Ammon's horn (tissue), 1 donor: Measurements from ENCODE around the gene CADPS2.
A peak's percentile ranks its signal among the peaks of the same experiment; 100 is the strongest.

Source experiments
- DNase-seq: peaks from one replicate; pipeline ENCODE4 v3.0.0-alpha.2; 2016; ENCODE audit warnings: low spot score

Gene CADPS2

DNA sequence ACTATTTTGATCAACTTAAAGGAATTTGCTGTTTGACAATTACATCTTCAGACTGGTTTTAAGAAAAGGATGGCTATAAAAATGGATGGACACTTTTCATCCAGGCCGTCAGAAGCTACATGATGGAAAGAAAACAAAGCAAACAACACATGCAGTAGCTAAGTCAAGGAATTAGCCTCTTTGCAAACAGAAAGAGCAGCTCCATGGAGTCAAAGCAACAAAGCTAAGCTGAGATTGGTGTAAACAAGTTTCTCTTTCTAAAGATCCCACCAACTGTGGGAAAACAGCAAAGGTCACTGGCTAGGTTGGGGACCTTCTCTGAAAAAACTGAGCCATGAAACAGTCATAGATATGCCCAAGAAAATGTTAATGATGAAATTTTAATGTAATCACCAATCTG, 286.2 kb downstream of the CADPS2 start:
- DNase-seq: no peak

DNA sequence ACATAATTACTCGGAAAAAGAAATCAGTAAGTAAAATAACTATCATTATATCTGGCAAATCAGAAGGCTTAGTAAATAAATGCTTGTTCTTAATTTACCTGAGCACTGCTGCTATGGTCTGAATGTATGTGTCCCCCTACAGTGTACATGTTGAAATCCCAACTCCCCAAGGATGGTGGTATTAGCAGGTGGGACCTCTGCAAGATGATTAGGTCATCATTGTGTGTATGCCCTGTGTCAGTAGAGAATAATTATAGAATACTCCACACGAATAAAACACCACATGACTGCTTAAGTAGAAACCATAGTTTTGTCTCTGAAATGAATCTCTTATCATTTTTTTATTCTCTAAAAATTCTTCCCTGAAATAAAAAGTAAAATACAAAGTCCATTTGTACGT, 289.0 kb downstream of the CADPS2 start:
- no peak for DNase-seq

- DNase-seq: no peak
Measured at GRCh38 chr7:122595885-122596284, 290.4 kb downstream of the CADPS2 start.

- DNase-seq: no peak
Measured at GRCh38 chr7:122588621-122589020, 297.6 kb downstream of the CADPS2 start.

- no peak for DNase-seq
Measured at GRCh38 chr7:122584676-122585251, 301.5 kb downstream of the CADPS2 start.

GRCh38 chr7:122578350-122578749, 307.9 kb downstream of the CADPS2 start:
- no peak for DNase-seq

DNA sequence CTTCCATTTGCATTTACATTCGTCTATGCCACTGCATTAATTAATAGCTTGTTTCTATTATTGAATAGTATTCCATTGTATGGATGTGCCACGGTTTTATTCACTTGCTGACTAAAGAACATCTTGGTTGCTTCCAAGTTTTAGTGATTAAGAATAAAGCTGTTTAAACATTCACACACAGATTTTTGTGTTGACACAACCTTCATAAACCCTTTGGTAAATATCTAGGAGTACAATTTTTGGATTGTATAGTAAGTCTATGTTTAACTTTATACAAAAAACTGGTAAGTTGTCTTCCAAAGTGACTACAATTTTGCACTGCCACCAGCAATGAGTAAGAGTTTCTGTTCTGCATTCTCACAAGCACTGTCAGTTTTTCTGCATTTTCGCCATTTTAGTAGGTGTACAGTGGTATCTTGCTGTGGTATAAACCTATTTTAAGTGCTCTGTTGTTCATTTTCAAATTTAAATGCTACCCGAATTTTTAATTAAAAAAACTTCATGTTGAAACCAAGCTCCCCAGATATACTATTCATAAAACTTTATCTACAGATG, 308.7 kb downstream of the CADPS2 start:
- no peak for DNase-seq

DNA sequence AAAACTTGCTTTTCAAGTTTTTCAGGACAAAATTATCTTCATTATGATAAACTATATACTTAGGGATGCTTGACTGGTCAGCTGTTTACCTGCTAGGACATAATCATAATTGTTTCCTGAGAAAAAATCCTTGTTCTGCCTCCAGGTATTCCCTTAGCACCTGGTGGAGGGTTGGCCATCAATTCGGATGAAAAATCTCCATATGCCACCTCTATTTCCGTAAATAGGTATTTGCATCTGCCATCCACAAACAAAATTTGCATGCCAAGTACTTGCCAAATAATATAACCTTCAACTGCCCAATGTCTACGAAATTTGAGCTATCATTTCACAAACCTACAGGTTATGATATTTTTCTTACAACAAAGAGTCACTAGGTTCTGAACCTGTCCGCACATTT, 313.6 kb downstream of the CADPS2 start:
- DNase-seq: no peak

DNA sequence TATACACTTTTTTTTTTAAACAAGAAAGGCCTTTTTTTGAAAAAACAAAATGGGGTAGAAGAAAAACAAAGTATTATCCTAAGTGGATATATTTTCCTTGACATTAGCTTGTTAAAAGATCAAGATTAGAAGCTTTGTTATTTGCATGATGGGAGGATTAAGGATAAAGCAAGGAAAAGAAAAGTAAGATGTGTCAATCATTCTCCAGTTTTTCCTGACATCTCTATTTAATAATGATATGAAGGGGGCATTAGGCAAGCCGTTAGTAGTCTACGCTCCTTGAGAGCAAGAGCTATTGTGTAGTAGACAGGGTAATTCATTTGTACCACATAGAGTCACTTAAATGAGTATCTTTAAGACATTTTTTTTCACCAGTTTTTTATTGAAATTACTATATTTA, 324.9 kb downstream of the CADPS2 start:
- no peak for DNase-seq

- no peak for DNase-seq
Measured at GRCh38 chr7:122556873-122557542, 329.3 kb downstream of the CADPS2 start.

- no peak for DNase-seq
Measured at GRCh38 chr7:122556219-122556618, 330.0 kb downstream of the CADPS2 start.

- DNase-seq: no peak
Measured at GRCh38 chr7:122553761-122554160, 332.5 kb downstream of the CADPS2 start.

GRCh38 chr7:122552769-122553168, 333.5 kb downstream of the CADPS2 start:
- DNase-seq: no peak

GRCh38 chr7:122550545-122550944, 335.7 kb downstream of the CADPS2 start:
- DNase-seq: no peak

DNA sequence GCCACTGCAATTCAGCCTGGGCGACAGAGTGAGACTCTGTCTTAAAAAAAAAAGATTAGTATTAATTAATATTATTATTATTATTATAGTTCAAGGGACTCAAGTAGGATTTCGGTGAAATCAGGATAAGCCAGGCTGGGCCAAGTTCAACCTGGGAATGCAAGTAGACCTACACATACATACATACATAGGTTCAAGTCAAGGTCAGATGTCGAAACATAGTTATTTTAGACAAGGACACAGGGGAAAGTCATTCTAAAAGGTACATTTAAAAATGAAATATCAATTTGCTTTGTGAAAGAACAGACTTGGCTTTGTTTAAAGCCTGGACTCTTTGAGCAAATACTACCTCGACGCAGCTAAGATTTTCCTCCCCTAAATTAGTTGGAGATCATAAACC, 336.7 kb downstream of the CADPS2 start:
- no peak for DNase-seq

- DNase-seq: peak; percentile 9
Measured at GRCh38 chr7:122546496-122546895, 339.8 kb downstream of the CADPS2 start.

GRCh38 chr7:122544463-122544862, 341.8 kb downstream of the CADPS2 start:
- peak; percentile 77 for DNase-seq

DNA sequence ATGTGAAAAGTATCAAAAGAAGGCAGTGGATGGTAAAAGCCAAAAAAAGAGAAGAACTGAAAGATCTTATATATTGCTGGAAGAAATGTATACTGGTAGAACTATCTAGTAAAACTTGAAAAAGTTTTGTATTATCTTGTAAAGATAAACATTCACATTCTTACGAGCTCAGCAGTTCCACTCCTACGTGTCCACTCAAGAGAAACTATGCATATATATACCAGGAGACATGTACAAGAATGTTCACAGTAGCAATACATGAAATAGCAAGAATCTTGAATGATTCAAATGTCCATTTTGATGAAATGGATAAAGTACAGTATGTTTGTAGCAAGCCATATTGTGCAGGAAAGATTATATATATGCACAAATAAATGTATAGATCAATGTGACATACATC, 342.4 kb downstream of the CADPS2 start:
- DNase-seq: no peak

DNA sequence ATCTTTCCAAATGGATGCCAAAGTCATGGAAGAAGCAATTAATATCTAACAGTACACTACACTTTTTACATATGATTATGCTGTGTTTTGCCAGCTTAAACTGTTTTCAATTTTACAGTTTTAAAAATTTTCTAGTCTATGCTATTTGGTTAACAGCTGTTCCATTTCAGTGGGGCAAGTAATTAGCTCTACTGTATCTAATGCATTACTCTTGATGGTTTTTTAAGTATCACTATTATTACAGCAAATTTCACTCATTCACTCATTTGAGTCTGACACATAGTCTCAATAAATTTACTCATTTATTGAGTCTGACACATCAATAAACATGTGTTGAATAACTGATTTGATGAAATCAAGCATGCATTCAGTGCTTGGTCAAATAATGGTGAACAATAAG, 343.1 kb downstream of the CADPS2 start:
- no peak for DNase-seq

DNA sequence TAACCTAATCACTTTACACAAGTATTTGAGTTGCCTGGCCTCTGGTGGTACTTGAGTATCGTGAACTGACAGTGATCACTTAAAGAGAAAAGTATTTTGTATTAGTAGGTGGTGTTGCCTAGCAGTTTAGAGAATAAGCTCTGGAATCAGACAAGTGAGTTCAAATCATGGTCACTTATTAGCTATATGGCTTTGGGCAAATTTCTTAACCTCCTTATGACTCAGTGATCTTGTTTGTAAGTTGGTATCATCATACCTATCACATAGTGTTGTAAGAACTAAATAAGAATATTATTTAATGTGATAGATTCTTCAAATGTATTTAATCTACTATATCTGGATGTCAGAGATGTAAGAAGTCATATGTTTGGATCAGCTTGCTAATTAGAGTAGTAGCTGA, 351.2 kb downstream of the CADPS2 start:
- DNase-seq: no peak

GRCh38 chr7:122532406-122533269, 353.6 kb downstream of the CADPS2 start:
- no peak for DNase-seq

DNA sequence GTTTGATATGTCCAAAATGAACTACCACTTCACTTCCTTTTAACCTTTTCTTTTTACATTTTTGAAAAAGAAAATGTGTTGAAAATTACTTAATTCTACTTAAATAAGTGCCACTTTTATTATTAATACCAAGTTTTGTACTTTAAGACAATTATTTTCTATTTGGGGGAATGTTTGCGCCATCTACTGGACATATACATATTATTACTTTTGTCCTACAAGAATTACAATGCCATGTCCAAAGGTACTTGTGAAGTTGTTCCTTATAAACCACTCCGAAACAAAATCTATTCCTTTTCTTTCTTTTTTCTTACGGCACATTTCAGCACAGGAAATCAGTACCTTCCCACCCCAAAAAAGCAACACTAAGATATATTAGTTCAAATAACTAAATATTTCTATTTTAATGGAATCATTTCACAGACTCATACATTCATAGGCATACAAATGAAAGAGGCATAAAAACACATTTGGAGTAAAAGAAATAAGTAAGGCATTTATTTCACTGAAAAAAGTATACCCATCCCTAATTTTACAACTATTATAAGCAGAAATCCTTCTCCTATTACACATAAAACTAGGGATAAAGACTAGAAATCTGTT, 357.3 kb downstream of the CADPS2 start:
- peak; percentile 61 for DNase-seq
